Activated B cell treated with CpG ODN at 0.5 μM for 24 hours (primary cell): ENCODE measurements around the gene KREMEN2. TPM values are rescaled to one million over a fixed set of nuclear protein-coding genes. Genes with fewer than 3 reads are reported as not detected.

Source experiments
- ATAC-seq: fragments of 200-7000 bp; cut with Tn5 transposase; one replicate; pipeline ENCODE4 v1.10.0; 2021; ENCODE audit warnings: low read depth, mild to moderate bottlenecking, moderate library complexity
- CTCF ChIA-PET: fragments of 350-600 bp; sonication (Branson Sonifier 250); formaldehyde crosslinking; loops from one replicate; lab custom pipeline; 2021; ENCODE audit warnings: antibody characterized with exemption; lab: Charles Lee
- POLR2A ChIA-PET: fragments of 350-600 bp; sonication (Branson Sonifier 250); formaldehyde crosslinking; loops from one replicate; lab custom pipeline; 2021; ENCODE audit warnings: antibody characterized with exemption; lab: Charles Lee
- DNase-seq: peaks from one replicate; pipeline ENCODE4 v3.0.0; 2022
- H3K27ac Mint-ChIP-seq: one replicate; pipeline ENCODE4 v1.8.0; 2020; ENCODE audit warnings: mixed read lengths
- H3K27me3 Mint-ChIP-seq: one replicate; pipeline ENCODE4 v1.8.0; 2021; ENCODE audit warnings: mixed read lengths
- H3K36me3 Mint-ChIP-seq: one replicate; pipeline ENCODE4 v1.8.0; 2021; ENCODE audit warnings: low read depth, mixed read lengths
- H3K4me1 Mint-ChIP-seq: one replicate; pipeline ENCODE4 v1.8.0; 2021; ENCODE audit warnings: mixed read lengths
- H3K4me3 Mint-ChIP-seq: one replicate; pipeline ENCODE4 v1.8.0; 2020; ENCODE audit warnings: mild to moderate bottlenecking, mixed read lengths
- H3K9me3 Mint-ChIP-seq: one replicate; pipeline ENCODE4 v1.8.0; 2020; ENCODE audit warnings: mixed read lengths
- intact Hi-C: fragments of 100-400 bp; cut with micrococcal nuclease; formaldehyde crosslinking; loops from one replicate; pipeline ENCODE4 v1.15.1; 2024
- total RNA-seq: library from RNA; stranded (reverse); gene quantifications from 2 replicates; pipeline ENCODE4 v1.2.3, GENCODE V29; 2022
- TF ChIP-seq, protein P1 (sequence below): fragments of 200-600 bp; IDR thresholded peaks from one replicate; pipeline ENCODE4 v1.8.0; 2022; ENCODE audit warnings: antibody characterized with exemption, mild to moderate bottlenecking

Gene KREMEN2
- total RNA-seq, 1 donor from 2014 or later = 1.7 TPM

DNA sequence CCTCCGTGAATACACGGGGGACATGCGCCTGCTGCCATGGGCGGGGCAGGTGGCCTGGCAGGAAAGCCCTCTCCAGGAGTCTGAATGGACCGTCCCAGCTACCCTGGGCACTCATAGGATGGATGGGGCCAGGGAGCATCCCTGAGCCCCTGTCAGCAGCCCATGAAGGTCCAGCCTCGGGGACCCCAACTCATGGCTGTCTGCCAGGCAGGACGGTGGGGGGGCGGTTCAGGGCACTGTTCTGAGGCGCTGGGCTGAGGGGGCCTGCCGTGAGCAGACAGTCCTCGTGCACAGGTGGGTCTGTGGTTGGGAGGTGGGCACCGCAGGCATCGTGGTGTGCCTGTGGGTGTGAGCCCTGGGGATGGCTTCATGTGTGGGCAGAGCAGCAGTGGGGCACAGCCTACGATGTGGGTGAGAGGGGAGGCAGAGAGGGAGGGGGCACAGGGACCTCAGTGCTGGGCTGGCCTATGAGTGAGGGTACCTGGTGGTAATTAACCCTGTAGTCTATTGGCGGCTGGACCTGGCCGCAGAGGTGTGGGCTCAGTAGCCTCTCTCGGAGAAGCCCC is 22.6 kb downstream of the KREMEN2 start:
- no peaks in the 10 kb centered on the region for H3K36me3 Mint-ChIP-seq
- no peak overlapping the region for H3K4me3 Mint-ChIP-seq
- no peak for ATAC-seq
- intact Hi-C loops = no loop called here
- DNase-seq = no peak
- TF ChIP-seq, protein P1, sequence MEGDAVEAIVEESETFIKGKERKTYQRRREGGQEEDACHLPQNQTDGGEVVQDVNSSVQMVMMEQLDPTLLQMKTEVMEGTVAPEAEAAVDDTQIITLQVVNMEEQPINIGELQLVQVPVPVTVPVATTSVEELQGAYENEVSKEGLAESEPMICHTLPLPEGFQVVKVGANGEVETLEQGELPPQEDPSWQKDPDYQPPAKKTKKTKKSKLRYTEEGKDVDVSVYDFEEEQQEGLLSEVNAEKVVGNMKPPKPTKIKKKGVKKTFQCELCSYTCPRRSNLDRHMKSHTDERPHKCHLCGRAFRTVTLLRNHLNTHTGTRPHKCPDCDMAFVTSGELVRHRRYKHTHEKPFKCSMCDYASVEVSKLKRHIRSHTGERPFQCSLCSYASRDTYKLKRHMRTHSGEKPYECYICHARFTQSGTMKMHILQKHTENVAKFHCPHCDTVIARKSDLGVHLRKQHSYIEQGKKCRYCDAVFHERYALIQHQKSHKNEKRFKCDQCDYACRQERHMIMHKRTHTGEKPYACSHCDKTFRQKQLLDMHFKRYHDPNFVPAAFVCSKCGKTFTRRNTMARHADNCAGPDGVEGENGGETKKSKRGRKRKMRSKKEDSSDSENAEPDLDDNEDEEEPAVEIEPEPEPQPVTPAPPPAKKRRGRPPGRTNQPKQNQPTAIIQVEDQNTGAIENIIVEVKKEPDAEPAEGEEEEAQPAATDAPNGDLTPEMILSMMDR = no peak
- no peaks in the 10 kb centered on the region for H3K9me3 Mint-ChIP-seq
- CTCF ChIA-PET = no interaction called here
- H3K27ac Mint-ChIP-seq = no peak overlapping the region
- peaks cover 3% of the 10 kb centered on the region for H3K27me3 Mint-ChIP-seq
- POLR2A ChIA-PET = interaction anchor here (0.6 kb wide), 1 partner anchor 671 kb away, joined by 3 read pairs; no protein-coding TSS in a partner anchor
- H3K4me1 Mint-ChIP-seq = peaks cover 15% of the 10 kb centered on the region

- POLR2A ChIA-PET = interaction anchor here (0.6 kb wide), 1 partner anchor 672 kb away, joined by 3 read pairs; no protein-coding TSS in a partner anchor
- CTCF ChIA-PET = no interaction called here
These were observed 23.2 kb downstream of the KREMEN2 start for GRCh38 chr16:2987286-2987685.

GRCh38 chr16:2987833-2988232 is 23.8 kb downstream of the KREMEN2 start:
- H3K9me3 Mint-ChIP-seq = no peaks in the 10 kb centered on the region

More at GRCh38 chr16:2987286-2987685, 23.2 kb downstream of the KREMEN2 start:
- H3K4me3 Mint-ChIP-seq = no peak overlapping the region
- H3K27ac Mint-ChIP-seq = no peak overlapping the region
- TF ChIP-seq, protein P1 = no peak
- DNase-seq (no peak), ATAC-seq (no peak)
- intact Hi-C loops = no loop called here
- no peaks in the 10 kb centered on the region for H3K9me3 Mint-ChIP-seq
- peaks cover 3% of the 10 kb centered on the region for H3K27me3 Mint-ChIP-seq
- no peaks in the 10 kb centered on the region for H3K36me3 Mint-ChIP-seq
- H3K4me1 Mint-ChIP-seq = peaks cover 13% of the 10 kb centered on the region

DNA sequence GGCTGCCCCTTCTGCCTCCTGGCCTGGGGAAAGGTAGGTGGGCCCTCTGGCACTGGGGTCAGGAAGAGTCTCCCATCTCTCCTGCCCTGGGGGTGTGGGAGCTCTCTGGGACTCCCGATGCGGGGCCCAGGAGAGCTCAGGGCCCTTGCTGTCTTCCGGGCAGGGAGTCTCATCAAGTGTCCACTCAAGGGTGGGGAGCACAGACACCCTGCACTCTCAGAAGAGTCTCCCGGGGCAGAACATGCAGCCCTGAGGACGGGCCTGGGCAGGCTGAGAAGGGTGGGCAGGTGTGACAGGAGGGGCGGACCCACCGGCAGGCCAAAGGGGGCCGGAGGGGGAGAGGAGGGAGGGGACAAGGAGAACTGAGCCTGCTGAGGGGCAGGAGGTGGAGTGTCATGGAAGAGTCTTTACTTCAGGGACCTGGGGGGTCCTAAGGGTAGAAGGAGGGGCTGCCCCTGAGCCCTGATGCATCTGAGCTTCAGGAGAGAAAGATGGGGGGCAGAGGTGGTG is 24.6 kb downstream of the KREMEN2 start:
- CTCF ChIA-PET = no interaction called here
- peaks cover 6% of the 10 kb centered on the region for H3K4me1 Mint-ChIP-seq
- intact Hi-C loops = no loop called here

More at GRCh38 chr16:2987833-2988232, 23.8 kb downstream of the KREMEN2 start:
- Mint-ChIP-seq H3K27me3 (peaks cover 3% of the 10 kb centered on the region), H3K27ac (no peak overlapping the region), H3K36me3 (no peaks in the 10 kb centered on the region), H3K4me3 (no peak overlapping the region), H3K4me1 (peaks cover 9% of the 10 kb centered on the region)
- ChIA-PET CTCF (no interaction called here), POLR2A (no interaction called here)
- no peak for DNase-seq
- intact Hi-C loops = no loop called here
- TF ChIP-seq, protein P1 = no peak
- ATAC-seq = no peak

GRCh38 chr16:2990891-2991290 is 26.8 kb downstream of the KREMEN2 start:
- H3K4me3 Mint-ChIP-seq = no peak overlapping the region
- intact Hi-C loops = no loop called here
- no peak overlapping the region for H3K27ac Mint-ChIP-seq
- CTCF ChIA-PET = no interaction called here
- TF ChIP-seq, protein P1 = no peak
- POLR2A ChIA-PET = no interaction called here
- DNase-seq (no peak), ATAC-seq (no peak)
- H3K36me3 Mint-ChIP-seq = no peaks in the 10 kb centered on the region
- no peaks in the 10 kb centered on the region for H3K4me1 Mint-ChIP-seq
- no peaks in the 10 kb centered on the region for H3K9me3 Mint-ChIP-seq
- H3K27me3 Mint-ChIP-seq = peaks cover 3% of the 10 kb centered on the region

More for the DNA sequence above, 24.6 kb downstream of the KREMEN2 start:
- Mint-ChIP-seq H3K4me3 (no peak overlapping the region), H3K27ac (no peak overlapping the region), H3K36me3 (no peaks in the 10 kb centered on the region), H3K27me3 (peaks cover 3% of the 10 kb centered on the region), H3K9me3 (no peaks in the 10 kb centered on the region)
- POLR2A ChIA-PET = no interaction called here
- DNase-seq (no peak), ATAC-seq (no peak)
- TF ChIP-seq, protein P1 = no peak
